ENCODE measurements around the gene ASPRV1. TPM values are rescaled to one million over a fixed set of nuclear protein-coding genes. Genes with fewer than 3 reads are reported as not detected.

Gene ASPRV1
- total RNA-seq, 1 donor: 0.84 TPM

DNA sequence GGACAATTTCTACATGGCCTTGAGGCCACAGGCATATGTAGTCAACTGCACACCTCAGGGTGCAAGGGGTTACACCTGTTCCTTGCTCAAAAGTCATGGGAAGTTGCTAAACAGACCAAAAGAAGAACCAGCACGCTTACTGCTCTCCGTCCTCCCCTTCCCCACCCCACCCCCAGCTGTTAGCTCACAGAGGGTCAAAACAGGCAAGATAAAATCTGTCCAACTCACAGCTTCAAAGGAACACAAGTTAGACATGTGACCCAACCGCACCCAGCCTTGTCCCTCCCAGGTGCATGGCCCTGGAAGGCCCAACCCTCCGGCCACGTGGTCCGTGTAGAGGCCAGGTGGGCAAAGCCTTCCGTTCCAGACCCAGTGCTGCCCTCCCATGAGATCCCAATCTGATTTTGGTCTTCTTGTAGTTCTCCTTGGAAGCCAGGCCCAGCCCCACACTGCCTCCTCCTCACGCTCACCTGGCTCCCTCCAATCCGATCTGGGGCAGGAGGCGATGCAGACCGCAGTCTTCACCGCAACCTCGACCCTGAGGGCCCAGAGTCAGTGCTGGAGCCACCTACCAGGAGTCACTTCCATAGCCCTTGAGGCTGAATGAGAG, 14.5 kb upstream of the ASPRV1 start:
- no peaks in the 10 kb centered on the region for H3K9me3 ChIP-seq (ENCODE audit: low read depth, low read length)
- H3K4me3 ChIP-seq (ENCODE audit: low read length): no peak overlapping the region
- peaks cover 55% of the 10 kb centered on the region for H3K4me1 ChIP-seq (ENCODE audit: insufficient read depth, low read length)
- H3K27me3 ChIP-seq (ENCODE audit: insufficient read depth, low read length): no peaks in the 10 kb centered on the region

DNA sequence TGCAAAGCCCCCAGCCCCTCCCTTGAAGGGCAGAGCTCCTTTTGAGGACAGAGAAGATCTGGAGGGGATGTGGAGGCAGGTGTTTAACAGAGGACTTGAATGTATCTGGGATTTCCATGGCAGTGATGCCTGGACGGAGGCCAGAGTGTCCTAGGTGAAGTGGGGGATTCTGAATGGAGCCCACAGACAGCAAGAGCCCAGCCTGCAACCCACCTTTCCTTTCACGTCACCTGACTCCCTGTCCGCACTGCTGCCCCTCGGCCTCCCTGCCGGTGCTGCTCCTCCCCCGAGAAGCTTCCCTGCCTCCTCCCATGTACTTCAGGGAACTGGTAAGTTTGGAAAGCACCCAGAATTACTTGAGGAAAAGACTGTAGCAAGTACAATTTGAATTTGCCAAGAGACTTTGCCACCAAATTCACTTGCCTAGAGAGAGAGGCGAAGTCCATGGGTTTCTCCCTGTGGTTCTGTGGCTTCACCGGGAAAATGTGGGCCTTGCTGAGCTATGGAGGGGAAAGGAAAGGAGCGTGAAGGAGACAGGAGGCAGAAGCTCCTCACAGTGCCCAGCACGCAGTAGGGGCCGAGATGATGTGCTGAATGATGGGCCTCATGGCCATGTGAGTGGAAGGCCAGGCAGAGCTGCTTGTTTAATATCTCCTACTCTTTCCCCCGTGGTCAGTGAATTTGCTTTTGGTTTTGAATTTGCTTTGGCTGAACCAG, 13.9 kb upstream of the ASPRV1 start:
- Histone ChIP-seq H3K4me1 (ENCODE audit: insufficient read depth, low read length) (peaks cover 55% of the 10 kb centered on the region), H3K27me3 (ENCODE audit: insufficient read depth, low read length) (no peaks in the 10 kb centered on the region), H3K9me3 (ENCODE audit: low read depth, low read length) (no peaks in the 10 kb centered on the region), H3K4me3 (ENCODE audit: low read length) (no peak overlapping the region)

DNA sequence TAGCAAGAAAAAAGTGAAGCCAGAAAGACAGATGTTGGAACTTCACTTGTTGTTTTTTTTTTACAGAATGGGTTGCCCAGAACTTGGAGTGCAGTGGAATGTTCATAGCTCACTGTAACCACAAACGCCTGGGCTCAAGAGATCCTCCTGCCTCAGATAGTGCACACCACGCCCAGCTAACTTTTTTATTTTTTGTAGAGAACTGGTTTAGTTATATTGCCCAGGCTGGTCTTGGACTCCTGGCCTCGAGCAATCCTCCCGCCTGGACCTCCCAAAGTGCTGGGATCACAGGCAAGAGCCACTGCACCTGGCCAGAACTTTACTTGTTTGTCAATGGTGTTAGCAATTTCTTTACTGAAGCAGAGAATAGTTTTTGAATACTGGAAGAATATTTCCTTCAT, 11.9 kb upstream of the ASPRV1 start:
- H3K9me3 ChIP-seq (ENCODE audit: low read depth, low read length): no peaks in the 10 kb centered on the region
- H3K27me3 ChIP-seq (ENCODE audit: insufficient read depth, low read length): no peaks in the 10 kb centered on the region
- no peak overlapping the region for H3K4me3 ChIP-seq (ENCODE audit: low read length)
- peaks cover 39% of the 10 kb centered on the region for H3K4me1 ChIP-seq (ENCODE audit: insufficient read depth, low read length)

GRCh38 chr2:69972822-69973221, 11.4 kb upstream of the ASPRV1 start:
- Histone ChIP-seq H3K27me3 (ENCODE audit: insufficient read depth, low read length) (no peaks in the 10 kb centered on the region), H3K4me3 (ENCODE audit: low read length) (no peak overlapping the region), H3K9me3 (ENCODE audit: low read depth, low read length) (no peaks in the 10 kb centered on the region), H3K4me1 (ENCODE audit: insufficient read depth, low read length) (peaks cover 33% of the 10 kb centered on the region)

DNA sequence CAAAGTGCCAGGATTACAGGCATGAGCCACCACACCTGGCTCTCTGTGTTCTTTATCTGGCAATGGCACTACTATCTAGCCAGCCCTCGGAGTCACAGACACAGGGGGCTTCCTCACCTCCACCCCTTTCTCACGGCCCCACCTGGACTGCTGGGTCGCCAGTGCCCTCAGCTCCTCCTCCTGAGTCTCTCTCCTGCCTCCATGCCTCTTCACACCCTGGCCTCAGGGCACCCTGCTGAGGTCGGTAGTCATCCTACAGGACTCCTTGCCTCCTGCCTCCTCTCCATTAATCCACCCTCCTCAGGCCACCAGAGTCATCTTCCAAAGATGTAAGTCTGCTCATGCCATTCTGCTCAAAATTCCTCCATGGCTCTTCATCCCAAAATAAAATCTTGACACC, 8.6 kb upstream of the ASPRV1 start:
- H3K4me1 ChIP-seq (ENCODE audit: insufficient read depth, low read length): peaks cover 9% of the 10 kb centered on the region
- no peaks in the 10 kb centered on the region for H3K9me3 ChIP-seq (ENCODE audit: low read depth, low read length)
- H3K27me3 ChIP-seq (ENCODE audit: insufficient read depth, low read length): no peaks in the 10 kb centered on the region
- no peak overlapping the region for H3K4me3 ChIP-seq (ENCODE audit: low read length)

DNA sequence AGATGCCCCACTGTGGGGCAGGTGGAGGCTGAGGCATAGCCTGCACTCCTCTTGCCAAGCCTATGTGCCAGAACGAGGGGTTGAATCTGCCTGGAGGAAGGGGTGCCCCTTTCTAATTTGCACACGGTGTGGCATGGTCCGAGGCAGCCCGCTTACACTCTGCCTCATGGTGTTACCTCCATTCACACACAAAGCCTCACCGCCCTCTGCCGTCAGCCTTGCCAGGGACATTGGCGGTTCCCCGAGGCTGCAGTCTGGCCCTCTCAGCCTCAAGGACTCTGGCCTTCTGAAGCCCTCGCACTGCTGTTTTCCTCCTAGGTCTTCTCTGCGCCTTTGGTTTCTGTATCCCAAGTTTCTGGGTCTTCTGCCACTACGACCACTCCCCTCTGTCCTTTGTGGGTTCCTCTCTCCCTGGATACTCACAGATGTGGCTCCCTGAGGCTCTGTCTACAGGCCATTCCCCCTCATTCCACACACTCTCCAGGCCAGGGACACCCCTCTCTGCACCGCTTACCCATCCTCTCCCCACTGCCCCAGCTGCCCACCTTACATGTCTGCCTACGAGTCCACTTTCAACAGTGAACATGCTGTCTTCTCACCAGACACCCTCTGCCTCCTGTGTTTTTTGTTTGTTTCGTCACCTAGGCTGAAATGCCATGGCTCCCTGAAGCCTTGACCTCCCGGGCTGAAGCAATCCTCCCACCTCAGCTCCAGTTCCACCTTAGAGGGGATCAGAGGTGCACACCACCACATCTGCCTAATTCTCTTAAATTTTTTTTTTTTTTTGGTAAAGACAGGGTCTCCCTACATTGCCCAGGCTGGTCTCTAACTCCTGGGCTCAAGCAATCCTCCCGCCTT, 7.9 kb upstream of the ASPRV1 start:
- no peaks in the 10 kb centered on the region for H3K27me3 ChIP-seq (ENCODE audit: insufficient read depth, low read length)
- no peaks in the 10 kb centered on the region for H3K9me3 ChIP-seq (ENCODE audit: low read depth, low read length)
- no peak overlapping the region for H3K4me3 ChIP-seq (ENCODE audit: low read length)
- H3K4me1 ChIP-seq (ENCODE audit: insufficient read depth, low read length): peaks cover 10% of the 10 kb centered on the region

DNA sequence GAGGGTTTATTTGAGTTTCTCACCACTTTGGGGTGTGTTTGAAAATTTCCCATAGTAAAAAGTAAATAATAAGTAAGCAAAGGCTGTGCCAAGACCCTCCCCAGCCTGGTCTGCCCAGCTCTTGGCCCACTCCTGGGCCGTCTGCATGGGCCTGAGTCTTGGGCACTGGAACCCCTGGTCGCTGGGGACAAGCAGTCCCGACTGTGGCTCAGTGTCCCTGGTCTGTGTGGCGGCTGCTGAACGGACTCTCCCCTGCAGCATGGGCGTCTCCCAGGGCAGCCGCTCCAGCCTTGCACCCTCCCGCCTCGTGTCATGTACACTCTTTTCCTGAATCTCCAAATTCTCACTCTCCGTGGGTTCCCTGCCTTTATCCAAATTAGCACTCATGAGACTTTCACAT, 7.2 kb upstream of the ASPRV1 start:
- peaks cover 9% of the 10 kb centered on the region for H3K4me1 ChIP-seq (ENCODE audit: insufficient read depth, low read length)
- no peaks in the 10 kb centered on the region for H3K27me3 ChIP-seq (ENCODE audit: insufficient read depth, low read length)

GRCh38 chr2:69966496-69966895, 5.1 kb upstream of the ASPRV1 start:
- H3K4me1 ChIP-seq (ENCODE audit: insufficient read depth, low read length): peaks cover 4% of the 10 kb centered on the region
- no peak overlapping the region for H3K4me3 ChIP-seq (ENCODE audit: low read length)
- no peaks in the 10 kb centered on the region for H3K9me3 ChIP-seq (ENCODE audit: low read depth, low read length)
- H3K27me3 ChIP-seq (ENCODE audit: insufficient read depth, low read length): no peaks in the 10 kb centered on the region

More for the DNA sequence above, 7.2 kb upstream of the ASPRV1 start:
- no peaks in the 10 kb centered on the region for H3K9me3 ChIP-seq (ENCODE audit: low read depth, low read length)
- H3K4me3 ChIP-seq (ENCODE audit: low read length): no peak overlapping the region

- Histone ChIP-seq H3K27me3 (ENCODE audit: insufficient read depth, low read length) (no peaks in the 10 kb centered on the region), H3K4me1 (ENCODE audit: insufficient read depth, low read length) (peaks cover 4% of the 10 kb centered on the region), H3K4me3 (ENCODE audit: low read length) (no peak overlapping the region), H3K9me3 (ENCODE audit: low read depth, low read length) (no peaks in the 10 kb centered on the region)
These were observed 4.5 kb upstream of the ASPRV1 start for GRCh38 chr2:69965756-69966445.

DNA sequence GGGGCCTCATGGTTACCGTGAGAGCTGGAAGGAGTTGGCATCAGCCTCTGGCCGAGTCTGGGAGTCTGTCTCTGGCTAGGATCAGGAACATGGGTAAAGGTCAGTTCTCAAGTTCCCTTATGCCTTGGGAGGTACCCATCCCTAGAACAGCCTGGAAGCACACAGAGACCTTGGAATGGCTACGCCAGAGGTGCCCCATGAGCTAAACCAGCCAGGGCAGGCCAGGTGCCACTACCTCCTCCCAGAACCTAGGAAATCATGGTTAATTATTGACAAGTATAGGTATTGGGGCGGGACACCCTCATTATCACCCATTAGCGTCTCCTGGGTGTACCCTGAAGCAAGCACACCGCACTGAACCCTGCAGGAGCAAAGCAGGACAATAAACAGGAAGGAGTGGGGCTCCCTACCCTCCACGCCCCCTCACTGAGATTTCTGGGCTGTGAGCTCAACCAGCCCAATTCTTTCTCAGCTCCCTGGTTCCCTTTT, 3.0 kb upstream of the ASPRV1 start:
- H3K27me3 ChIP-seq (ENCODE audit: insufficient read depth, low read length): no peaks in the 10 kb centered on the region
- H3K4me3 ChIP-seq (ENCODE audit: low read length): no peak overlapping the region
- H3K9me3 ChIP-seq (ENCODE audit: low read depth, low read length): no peaks in the 10 kb centered on the region
- peaks cover 4% of the 10 kb centered on the region for H3K4me1 ChIP-seq (ENCODE audit: insufficient read depth, low read length)

GRCh38 chr2:69962986-69963730, 1.7 kb upstream of the ASPRV1 start:
- H3K27me3 ChIP-seq (ENCODE audit: insufficient read depth, low read length): no peaks in the 10 kb centered on the region
- H3K9me3 ChIP-seq (ENCODE audit: low read depth, low read length): no peaks in the 10 kb centered on the region
- H3K4me1 ChIP-seq (ENCODE audit: insufficient read depth, low read length): peaks cover 4% of the 10 kb centered on the region

GRCh38 chr2:69960821-69961220, 610 bp downstream of the ASPRV1 start:
- Histone ChIP-seq H3K9me3 (ENCODE audit: low read depth, low read length) (no peaks in the 10 kb centered on the region), H3K27me3 (ENCODE audit: insufficient read depth, low read length) (no peaks in the 10 kb centered on the region), H3K4me1 (ENCODE audit: insufficient read depth, low read length) (peaks cover 24% of the 10 kb centered on the region), H3K4me3 (ENCODE audit: low read length) (no peak overlapping the region)

More at GRCh38 chr2:69962986-69963730, 1.7 kb upstream of the ASPRV1 start:
- no peak overlapping the region for H3K4me3 ChIP-seq (ENCODE audit: low read length)

GRCh38 chr2:69959425-69959824, 2.0 kb downstream of the ASPRV1 start:
- Histone ChIP-seq H3K4me1 (ENCODE audit: insufficient read depth, low read length) (peaks cover 23% of the 10 kb centered on the region), H3K4me3 (ENCODE audit: low read length) (no peak overlapping the region)

GRCh38 chr2:69958480-69958879, 3.0 kb downstream of the ASPRV1 start:
- H3K9me3 ChIP-seq (ENCODE audit: low read depth, low read length): no peaks in the 10 kb centered on the region

More at GRCh38 chr2:69959425-69959824, 2.0 kb downstream of the ASPRV1 start:
- no peaks in the 10 kb centered on the region for H3K9me3 ChIP-seq (ENCODE audit: low read depth, low read length)
- no peaks in the 10 kb centered on the region for H3K27me3 ChIP-seq (ENCODE audit: insufficient read depth, low read length)

More at GRCh38 chr2:69958480-69958879, 3.0 kb downstream of the ASPRV1 start:
- Histone ChIP-seq H3K4me1 (ENCODE audit: insufficient read depth, low read length) (peaks cover 29% of the 10 kb centered on the region), H3K4me3 (ENCODE audit: low read length) (no peak overlapping the region), H3K27me3 (ENCODE audit: insufficient read depth, low read length) (no peaks in the 10 kb centered on the region)

Measured in mononuclear cell (primary cell).